Astrocyte of the spinal cord (primary cell): ENCODE measurements around the gene MTCL1.

Source experiments
- DNase-seq: peaks from one replicate; pipeline ENCODE4 v3.0.0; 2011; ENCODE audit warnings: low read depth, low spot score
- H3K4me3 ChIP-seq: 2 replicates; pipeline ENCODE4 v1.5.1; 2011; ENCODE audit warnings: low read depth, mild to moderate bottlenecking, low read length, moderate library complexity
- in situ Hi-C: cut with HindIII; loops from 2 replicates; pipeline ENCODE4 v1.10.0; 2017; ENCODE audit warnings: low sequenced_read_pairs
- TF ChIP-seq, protein P1 (sequence below): IDR thresholded peaks from 2 replicates; pipeline ENCODE4 v1.5.1; 2012; ENCODE audit warnings: low read depth, mild to moderate bottlenecking, low read length, inconsistent platforms

Gene MTCL1

DNA sequence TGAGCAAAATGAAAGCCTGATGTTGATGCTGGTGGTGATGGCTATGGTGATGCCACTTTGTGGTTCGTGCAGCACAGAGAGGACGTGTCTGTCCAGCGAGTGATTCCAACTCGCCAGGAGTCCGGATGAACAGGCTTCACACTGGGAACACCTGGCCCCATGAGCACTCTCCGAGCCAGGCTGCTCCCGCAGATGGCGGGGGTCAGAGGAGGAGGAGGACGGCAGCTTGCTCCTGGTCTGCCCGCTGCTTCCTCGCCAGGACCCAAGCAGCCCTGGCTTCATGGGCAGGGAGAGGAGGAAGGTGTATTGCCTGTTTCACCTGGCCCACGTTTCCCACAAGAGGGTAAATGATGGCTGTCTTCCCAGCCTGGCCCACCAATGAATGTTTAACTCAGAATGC lies 121.6 kb downstream of the MTCL1 start:
- in situ Hi-C loops = no loop called here
- DNase-seq = no peak
- TF ChIP-seq, protein P1, sequence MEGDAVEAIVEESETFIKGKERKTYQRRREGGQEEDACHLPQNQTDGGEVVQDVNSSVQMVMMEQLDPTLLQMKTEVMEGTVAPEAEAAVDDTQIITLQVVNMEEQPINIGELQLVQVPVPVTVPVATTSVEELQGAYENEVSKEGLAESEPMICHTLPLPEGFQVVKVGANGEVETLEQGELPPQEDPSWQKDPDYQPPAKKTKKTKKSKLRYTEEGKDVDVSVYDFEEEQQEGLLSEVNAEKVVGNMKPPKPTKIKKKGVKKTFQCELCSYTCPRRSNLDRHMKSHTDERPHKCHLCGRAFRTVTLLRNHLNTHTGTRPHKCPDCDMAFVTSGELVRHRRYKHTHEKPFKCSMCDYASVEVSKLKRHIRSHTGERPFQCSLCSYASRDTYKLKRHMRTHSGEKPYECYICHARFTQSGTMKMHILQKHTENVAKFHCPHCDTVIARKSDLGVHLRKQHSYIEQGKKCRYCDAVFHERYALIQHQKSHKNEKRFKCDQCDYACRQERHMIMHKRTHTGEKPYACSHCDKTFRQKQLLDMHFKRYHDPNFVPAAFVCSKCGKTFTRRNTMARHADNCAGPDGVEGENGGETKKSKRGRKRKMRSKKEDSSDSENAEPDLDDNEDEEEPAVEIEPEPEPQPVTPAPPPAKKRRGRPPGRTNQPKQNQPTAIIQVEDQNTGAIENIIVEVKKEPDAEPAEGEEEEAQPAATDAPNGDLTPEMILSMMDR = no peak
- H3K4me3 ChIP-seq = no peak overlapping the region

DNA sequence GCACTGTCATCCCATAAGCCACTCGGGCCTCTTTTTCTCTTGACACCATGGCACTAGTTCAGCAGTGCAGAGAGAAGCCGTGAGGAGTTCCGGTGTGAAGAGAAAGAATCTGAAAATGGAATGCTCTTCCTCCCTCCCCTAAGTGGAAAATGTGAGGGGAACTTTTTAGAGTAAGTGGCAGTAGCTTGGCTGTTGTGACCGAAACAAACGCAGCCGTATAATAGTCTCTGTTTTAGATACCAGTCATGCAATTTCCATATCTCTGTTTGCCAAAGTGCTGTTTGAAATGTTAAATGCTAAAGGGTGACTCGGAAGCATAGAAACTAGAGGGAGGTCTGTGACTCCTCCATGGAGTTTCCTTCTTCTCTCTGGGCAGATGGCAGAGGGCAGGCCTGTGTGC lies 122.9 kb downstream of the MTCL1 start:
- in situ Hi-C loops = no loop called here
- DNase-seq = no peak
- TF ChIP-seq, protein P1 = no peak
- no peak overlapping the region for H3K4me3 ChIP-seq

DNA sequence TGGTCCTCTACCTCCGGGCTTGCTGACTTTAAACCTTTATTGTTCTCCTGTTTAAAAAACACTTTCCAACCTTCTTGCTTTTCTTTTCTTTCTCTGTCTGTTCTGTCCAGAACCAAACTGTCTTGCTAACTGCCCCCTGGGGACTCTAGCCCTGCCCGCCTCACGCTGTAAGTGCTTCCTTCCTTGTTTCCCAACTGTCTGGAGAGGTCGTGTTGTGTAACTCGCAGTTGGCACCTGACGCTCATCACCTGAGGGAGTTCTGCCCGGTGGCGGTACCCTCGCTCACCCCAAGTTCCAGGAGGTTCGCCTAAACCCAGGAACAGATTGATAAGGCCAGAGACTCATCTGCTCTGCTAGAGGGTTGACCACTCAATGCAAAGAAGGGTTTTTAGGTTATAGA lies 123.4 kb downstream of the MTCL1 start:
- DNase-seq = no peak
- H3K4me3 ChIP-seq = no peak overlapping the region
- in situ Hi-C loops = no loop called here
- TF ChIP-seq, protein P1 = no peak

DNA sequence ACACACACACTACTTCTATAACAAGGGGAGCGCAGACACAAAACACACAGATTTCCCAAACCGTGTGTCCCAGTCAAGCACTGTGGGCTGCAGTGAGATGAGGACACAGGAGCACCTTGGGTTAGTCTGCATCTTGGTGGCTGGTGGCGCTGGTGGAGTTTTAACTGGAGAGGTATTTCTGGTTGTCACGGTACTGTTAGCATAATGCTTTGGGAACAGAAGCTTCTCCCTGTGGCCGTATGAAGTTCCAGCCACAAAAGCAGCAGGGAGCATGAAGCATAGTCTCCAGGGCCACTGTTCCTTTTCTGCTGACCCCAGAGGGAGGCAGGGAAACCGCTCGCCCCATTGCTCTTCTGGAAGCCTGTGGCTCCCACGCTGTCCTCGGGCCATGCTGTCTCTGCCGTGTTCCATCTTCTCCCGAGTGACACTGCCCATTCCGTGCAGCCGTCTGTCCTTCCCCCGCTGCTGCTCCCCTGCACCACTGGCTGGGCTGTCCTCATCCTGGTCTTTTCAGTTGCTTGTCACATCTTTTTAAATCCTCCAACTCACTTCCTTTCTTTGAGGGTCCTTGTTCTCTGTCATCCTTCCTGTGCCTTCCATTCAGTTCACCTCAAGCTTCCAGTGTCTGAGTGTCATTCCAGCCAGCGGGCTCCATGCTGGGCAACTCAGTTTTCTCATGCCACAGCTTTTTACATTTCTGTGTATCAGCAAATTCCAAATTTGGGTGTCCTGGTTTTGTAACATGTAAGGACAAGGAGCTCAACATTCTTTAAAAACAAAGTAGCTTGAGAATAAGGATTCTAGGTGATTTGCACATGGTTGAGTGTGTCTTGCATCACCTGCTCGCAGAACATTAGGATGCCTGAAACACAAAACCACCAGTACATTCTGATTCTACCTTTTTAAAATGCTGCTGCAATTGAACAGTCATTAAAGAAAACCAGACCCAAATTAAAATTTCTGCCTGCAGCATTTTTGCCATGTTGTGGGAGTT lies 125.0 kb downstream of the MTCL1 start:
- TF ChIP-seq, protein P1 = no peak
- DNase-seq = no peak
- in situ Hi-C loops = no loop called here

DNA sequence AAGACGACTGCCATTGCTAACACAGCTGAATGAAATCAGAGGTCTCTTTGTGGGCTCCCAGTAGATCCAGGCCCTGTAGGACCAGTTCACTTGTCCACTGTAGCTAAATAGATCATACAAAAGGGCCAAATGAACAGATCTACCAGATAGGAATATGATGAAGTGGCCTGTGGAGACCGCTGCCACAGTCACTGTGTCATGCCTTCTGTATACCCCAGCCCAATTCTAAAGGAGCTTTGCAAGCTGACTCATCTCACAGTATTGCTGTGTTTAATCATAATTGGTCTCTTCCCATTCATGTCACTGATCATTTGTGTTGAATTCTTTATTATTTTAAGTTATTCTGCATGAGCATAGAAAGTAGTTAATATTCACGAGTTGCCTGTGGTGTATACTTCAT lies 125.8 kb downstream of the MTCL1 start:
- no peak overlapping the region for H3K4me3 ChIP-seq
- no peak for DNase-seq
- in situ Hi-C loops = no loop called here
- TF ChIP-seq, protein P1 = no peak

More for the DNA sequence above, 125.0 kb downstream of the MTCL1 start:
- H3K4me3 ChIP-seq = no peak overlapping the region

DNA sequence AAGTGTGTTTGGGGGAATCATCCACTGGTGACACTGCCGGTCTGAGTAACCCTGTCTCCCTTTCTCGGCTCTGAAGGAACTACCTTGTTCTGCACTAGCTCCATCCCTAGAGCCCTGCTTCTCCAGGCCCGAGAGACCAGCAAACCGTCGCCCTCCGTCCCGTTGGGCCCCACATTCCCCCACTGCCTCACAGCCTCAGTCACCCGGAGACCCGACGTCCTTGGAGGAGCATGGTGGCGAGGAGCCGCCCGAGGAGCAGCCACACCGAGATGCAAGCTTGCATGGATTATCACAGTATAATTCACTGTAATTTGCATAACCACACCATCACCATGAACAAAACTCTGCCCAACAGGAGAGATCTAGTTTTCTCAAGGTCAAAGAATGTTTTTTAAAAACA lies 126.2 kb downstream of the MTCL1 start:
- TF ChIP-seq, protein P1 = no peak
- no peak for DNase-seq
- no peak overlapping the region for H3K4me3 ChIP-seq
- in situ Hi-C loops = no loop called here
